ENCODE results near the gene UCHL1. TPM values are rescaled to one million over a fixed set of nuclear protein-coding genes. Genes with fewer than 3 reads are reported as not detected.

Gene UCHL1
- total and polyA plus RNA-seq, 10 of the 15 experiments (the other 5 are each of a cell fraction or from before 2014, with no cell fraction given): 0.29 to 178 (median 125) TPM

GRCh38 chr4:41236032-41236431, 20.7 kb upstream of the UCHL1 start (continued):
- TF ChIP-seq FOXM1 (IDR thresholded peaks at IDR 0.05; ENCODE audit: low read depth, low read length) (no peak), PBX3 (IDR thresholded peaks at IDR 0.05; ENCODE audit: insufficient replicate concordance, low read depth, low read length) (no peak), KDM1A (IDR thresholded peaks at IDR 0.05; ENCODE audit: borderline replicate concordance) (no peak), GATAD2B (conservative IDR thresholded peaks at IDR 0.05; ENCODE audit: low read depth) (no peak), ETV6 (conservative IDR thresholded peaks at IDR 0.05 in 1 of 2, IDR thresholded peaks at IDR 0.05 in 1 of 2; ENCODE audit: borderline replicate concordance in 1 of 2, low read depth in 1 of 2) (no peak), KLF5 (IDR thresholded peaks at IDR 0.05; ENCODE audit: partially characterized antibody) (no peak), ZBED1 (IDR thresholded peaks at IDR 0.05; ENCODE audit: borderline replicate concordance) (no peak), NR2F1 (conservative IDR thresholded peaks at IDR 0.05) (no peak)

GRCh38 chr4:41236508-41236907, 20.2 kb upstream of the UCHL1 start:
- no peak overlapping the region for H3K4me2 ChIP-seq (ENCODE audit: control insufficient read depth, insufficient read depth)
- H3K79me2 ChIP-seq (ENCODE audit: control insufficient read depth, insufficient read depth, low read length): no peaks in the 10 kb centered on the region
- no peak overlapping the region for H2AFZ ChIP-seq (ENCODE audit: control insufficient read depth, low read depth, low read length)
- ChIA-PET CTCF (no interaction called here), SMC1A (ENCODE audit: uncharacterized antibody, unreplicated experiment) (no interaction called here), POLR2A (no interaction called here), RAD21 (ENCODE audit: unreplicated experiment) (no interaction called here)
- no peaks in the 10 kb centered on the region for H3K36me3 ChIP-seq (ENCODE audit: control insufficient read depth in 2 of 2, insufficient read depth in 2 of 2, low read length in 1 of 2)
- ATAC-seq: no peak
- no peaks in the 10 kb centered on the region for H3K27me3 ChIP-seq (replicated peaks in 1 of 2; ENCODE audit: control insufficient read depth in 2 of 2, insufficient read depth in 2 of 2, low read length in 1 of 2)
- FAIRE-seq: no peak
- H3K4me1 ChIP-seq (ENCODE audit: control insufficient read depth, insufficient read depth, low read length): no peaks in the 10 kb centered on the region
- no peaks in the 10 kb centered on the region for H4K20me1 ChIP-seq (ENCODE audit: control insufficient read depth, insufficient read depth)
- BruUV-seq (replicated peaks): no TSS peak
- DNase-seq (ENCODE audit: low read depth, low spot score): no peak
- in situ Hi-C loops (cut with MboI) (no loop called here), intact Hi-C loops (cut with micrococcal nuclease; ENCODE audit: unreplicated experiment) (no loop called here)
- 80% methylated on average over 1 of the region's 1 CpG for whole genome bisulfite sequencing (ENCODE audit: insufficient coverage, insufficient replicate concordance, low lambda C conversion rate, missing lambda C conversion rate)
- H3K9me3 ChIP-seq (replicated peaks; ENCODE audit: control insufficient read depth, insufficient read depth, low read length): no peaks in the 10 kb centered on the region; the same call in 2 of the 3 replicates
- H3K4me3 ChIP-seq: no peak overlapping the region
- TF ChIP-seq IKZF2 (IDR thresholded peaks at IDR 0.05) (no peak), BRCA1 (IDR thresholded peaks at IDR 0.05; ENCODE audit: low read depth, low read length) (no peak), SP1 (IDR thresholded peaks at IDR 0.05; ENCODE audit: low read depth, low read length) (no peak), TCF3 (IDR thresholded peaks at IDR 0.05; ENCODE audit: borderline replicate concordance, insufficient read depth, low read depth, low read length) (no peak), E4F1 (IDR thresholded peaks at IDR 0.05; ENCODE audit: borderline replicate concordance, partially characterized antibody) (no peak), HDGF (IDR thresholded peaks at IDR 0.05) (no peak), IRF5 (IDR thresholded peaks at IDR 0.05; ENCODE audit: borderline replicate concordance) (no peak), NBN (IDR thresholded peaks at IDR 0.05) (no peak), FOXM1 (IDR thresholded peaks at IDR 0.05; ENCODE audit: low read depth, low read length) (no peak), STAT3 (IDR thresholded peaks at IDR 0.05; ENCODE audit: low read depth, low read length) (no peak), SMARCA5 (IDR thresholded peaks at IDR 0.05) (no peak)
- no peak overlapping the region for H3K9ac ChIP-seq (ENCODE audit: control insufficient read depth, insufficient read depth, low read length)
- no peak overlapping the region for H3K27ac ChIP-seq (ENCODE audit: control insufficient read depth, insufficient read depth)

Data from GM12878 (cell line).